Measurements from ENCODE around the gene ZFP57. TPM values are rescaled to one million over a fixed set of nuclear protein-coding genes. Genes with fewer than 3 reads are reported as not detected.

Gene ZFP57
- total RNA-seq, 1 experiment from 2014 or later = 6.4 TPM

DNA sequence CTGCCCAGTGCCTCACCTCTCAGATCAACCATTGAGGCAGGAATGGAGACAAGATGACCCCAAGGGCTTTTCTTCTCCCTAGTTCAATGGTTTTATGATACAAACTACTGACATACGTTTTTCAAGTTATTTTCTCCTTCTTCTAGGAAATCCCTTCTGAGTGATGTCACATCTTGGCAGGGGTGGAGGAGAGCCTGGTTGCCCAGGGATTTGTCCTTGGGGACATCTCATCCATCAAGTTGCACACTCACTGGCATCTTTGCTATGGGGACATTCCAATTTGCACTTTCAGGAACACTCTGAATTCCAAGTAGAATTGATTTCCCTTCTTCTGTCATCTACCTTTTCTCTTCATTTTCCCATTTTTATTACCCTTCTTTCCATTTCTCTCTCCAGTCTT is 9.9 kb downstream of the ZFP57 start (continued):
- TF ChIP-seq, protein P1, sequence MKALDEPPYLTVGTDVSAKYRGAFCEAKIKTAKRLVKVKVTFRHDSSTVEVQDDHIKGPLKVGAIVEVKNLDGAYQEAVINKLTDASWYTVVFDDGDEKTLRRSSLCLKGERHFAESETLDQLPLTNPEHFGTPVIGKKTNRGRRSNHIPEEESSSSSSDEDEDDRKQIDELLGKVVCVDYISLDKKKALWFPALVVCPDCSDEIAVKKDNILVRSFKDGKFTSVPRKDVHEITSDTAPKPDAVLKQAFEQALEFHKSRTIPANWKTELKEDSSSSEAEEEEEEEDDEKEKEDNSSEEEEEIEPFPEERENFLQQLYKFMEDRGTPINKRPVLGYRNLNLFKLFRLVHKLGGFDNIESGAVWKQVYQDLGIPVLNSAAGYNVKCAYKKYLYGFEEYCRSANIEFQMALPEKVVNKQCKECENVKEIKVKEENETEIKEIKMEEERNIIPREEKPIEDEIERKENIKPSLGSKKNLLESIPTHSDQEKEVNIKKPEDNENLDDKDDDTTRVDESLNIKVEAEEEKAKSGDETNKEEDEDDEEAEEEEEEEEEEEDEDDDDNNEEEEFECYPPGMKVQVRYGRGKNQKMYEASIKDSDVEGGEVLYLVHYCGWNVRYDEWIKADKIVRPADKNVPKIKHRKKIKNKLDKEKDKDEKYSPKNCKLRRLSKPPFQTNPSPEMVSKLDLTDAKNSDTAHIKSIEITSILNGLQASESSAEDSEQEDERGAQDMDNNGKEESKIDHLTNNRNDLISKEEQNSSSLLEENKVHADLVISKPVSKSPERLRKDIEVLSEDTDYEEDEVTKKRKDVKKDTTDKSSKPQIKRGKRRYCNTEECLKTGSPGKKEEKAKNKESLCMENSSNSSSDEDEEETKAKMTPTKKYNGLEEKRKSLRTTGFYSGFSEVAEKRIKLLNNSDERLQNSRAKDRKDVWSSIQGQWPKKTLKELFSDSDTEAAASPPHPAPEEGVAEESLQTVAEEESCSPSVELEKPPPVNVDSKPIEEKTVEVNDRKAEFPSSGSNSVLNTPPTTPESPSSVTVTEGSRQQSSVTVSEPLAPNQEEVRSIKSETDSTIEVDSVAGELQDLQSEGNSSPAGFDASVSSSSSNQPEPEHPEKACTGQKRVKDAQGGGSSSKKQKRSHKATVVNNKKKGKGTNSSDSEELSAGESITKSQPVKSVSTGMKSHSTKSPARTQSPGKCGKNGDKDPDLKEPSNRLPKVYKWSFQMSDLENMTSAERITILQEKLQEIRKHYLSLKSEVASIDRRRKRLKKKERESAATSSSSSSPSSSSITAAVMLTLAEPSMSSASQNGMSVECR (CRISPR knock-in tag; IDR thresholded peaks at IDR 0.05; ENCODE audit: borderline replicate concordance) = no peak
- TF ChIP-seq, protein P2, sequence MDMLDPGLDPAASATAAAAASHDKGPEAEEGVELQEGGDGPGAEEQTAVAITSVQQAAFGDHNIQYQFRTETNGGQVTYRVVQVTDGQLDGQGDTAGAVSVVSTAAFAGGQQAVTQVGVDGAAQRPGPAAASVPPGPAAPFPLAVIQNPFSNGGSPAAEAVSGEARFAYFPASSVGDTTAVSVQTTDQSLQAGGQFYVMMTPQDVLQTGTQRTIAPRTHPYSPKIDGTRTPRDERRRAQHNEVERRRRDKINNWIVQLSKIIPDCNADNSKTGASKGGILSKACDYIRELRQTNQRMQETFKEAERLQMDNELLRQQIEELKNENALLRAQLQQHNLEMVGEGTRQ (CRISPR knock-in tag; IDR thresholded peaks at IDR 0.05) = no peak
- no peak for TF ChIP-seq FOXJ3 (CRISPR knock-in tag; IDR thresholded peaks at IDR 0.05; ENCODE audit: borderline replicate concordance)
- TF ChIP-seq NR1H2 (CRISPR knock-in tag; IDR thresholded peaks at IDR 0.05) = no peak
- no peak for TF ChIP-seq NFYB (CRISPR knock-in tag; conservative IDR thresholded peaks at IDR 0.05; ENCODE audit: low read depth)
- no peak for TF ChIP-seq KAT7 (CRISPR knock-in tag; IDR thresholded peaks at IDR 0.05; ENCODE audit: borderline replicate concordance)
- TF ChIP-seq ZNF219 (CRISPR knock-in tag; IDR thresholded peaks at IDR 0.05; ENCODE audit: borderline replicate concordance) = no peak
- TF ChIP-seq ZNF671 (CRISPR knock-in tag; IDR thresholded peaks at IDR 0.05) = no peak
- no peak for TF ChIP-seq FOXK1 (CRISPR knock-in tag; IDR thresholded peaks at IDR 0.05)
- TF ChIP-seq, protein P3, sequence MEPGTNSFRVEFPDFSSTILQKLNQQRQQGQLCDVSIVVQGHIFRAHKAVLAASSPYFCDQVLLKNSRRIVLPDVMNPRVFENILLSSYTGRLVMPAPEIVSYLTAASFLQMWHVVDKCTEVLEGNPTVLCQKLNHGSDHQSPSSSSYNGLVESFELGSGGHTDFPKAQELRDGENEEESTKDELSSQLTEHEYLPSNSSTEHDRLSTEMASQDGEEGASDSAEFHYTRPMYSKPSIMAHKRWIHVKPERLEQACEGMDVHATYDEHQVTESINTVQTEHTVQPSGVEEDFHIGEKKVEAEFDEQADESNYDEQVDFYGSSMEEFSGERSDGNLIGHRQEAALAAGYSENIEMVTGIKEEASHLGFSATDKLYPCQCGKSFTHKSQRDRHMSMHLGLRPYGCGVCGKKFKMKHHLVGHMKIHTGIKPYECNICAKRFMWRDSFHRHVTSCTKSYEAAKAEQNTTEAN (CRISPR knock-in tag; IDR thresholded peaks at IDR 0.05) = no peak

DNA sequence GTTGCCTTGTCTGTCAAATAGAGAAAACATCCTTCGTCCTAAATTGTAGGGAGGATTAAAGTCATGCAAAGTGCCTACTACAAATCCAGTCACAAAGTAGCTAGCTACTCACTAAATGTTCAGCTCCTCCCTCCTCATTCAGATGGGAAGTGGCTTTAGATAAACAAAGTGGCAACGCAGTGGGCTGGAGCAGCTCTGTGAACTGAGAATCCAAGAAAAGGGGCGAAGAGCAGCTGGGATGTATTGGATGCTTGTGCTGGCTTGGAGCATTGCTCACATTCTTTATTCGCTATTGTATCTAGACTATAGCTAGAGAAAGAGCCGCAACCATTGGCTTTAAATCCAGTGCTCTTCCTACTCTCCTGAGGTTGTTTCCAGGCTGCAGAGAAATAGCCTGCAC is 13.8 kb downstream of the ZFP57 start:
- ATAC-seq = peak; percentile 83
- peaks cover 28% of the 10 kb centered on the region for H3K27me3 Mint-ChIP-seq (ENCODE audit: low read depth)
- DNase-seq (ENCODE audit: low spot score) = peak; percentile 47
- CTCF ChIA-PET = interaction anchor here (1.0 to 2.9 kb wide), 10 partner anchors 10 to 168 kb away, joined by 3 to 107 read pairs (median 18); partner anchors contain the start of genes GABBR1 and ZFP57
- H3K27ac Mint-ChIP-seq = peak overlapping the region; percentile 99
- POLR2A ChIA-PET = interaction anchor here (0.6 to 2.4 kb wide), 5 partner anchors 8 to 71 kb away, joined by 3 to 14 read pairs (median 6); partner anchors contain the start of gene GABBR1
- no peaks in the 10 kb centered on the region for H3K36me3 Mint-ChIP-seq
- peaks cover 67% of the 10 kb centered on the region for H3K4me1 Mint-ChIP-seq
- no peaks in the 10 kb centered on the region for H3K9me3 Mint-ChIP-seq
- TF ChIP-seq, protein P4, sequence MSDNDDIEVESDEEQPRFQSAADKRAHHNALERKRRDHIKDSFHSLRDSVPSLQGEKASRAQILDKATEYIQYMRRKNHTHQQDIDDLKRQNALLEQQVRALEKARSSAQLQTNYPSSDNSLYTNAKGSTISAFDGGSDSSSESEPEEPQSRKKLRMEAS (CRISPR knock-in tag; IDR thresholded peaks at IDR 0.05) = 0 out of 2 replicates have a peak, but pooled peaks have one; percentile 20
- TF ChIP-seq GTF2I (CRISPR knock-in tag; conservative IDR thresholded peaks at IDR 0.05) = peak; percentile 46; the same call in 1 of the 2 replicates
- 0 out of 2 replicates have a peak, but pooled peaks have one; percentile 33 for TF ChIP-seq KAT7 (CRISPR knock-in tag; IDR thresholded peaks at IDR 0.05; ENCODE audit: borderline replicate concordance)
- TF ChIP-seq, protein P5, sequence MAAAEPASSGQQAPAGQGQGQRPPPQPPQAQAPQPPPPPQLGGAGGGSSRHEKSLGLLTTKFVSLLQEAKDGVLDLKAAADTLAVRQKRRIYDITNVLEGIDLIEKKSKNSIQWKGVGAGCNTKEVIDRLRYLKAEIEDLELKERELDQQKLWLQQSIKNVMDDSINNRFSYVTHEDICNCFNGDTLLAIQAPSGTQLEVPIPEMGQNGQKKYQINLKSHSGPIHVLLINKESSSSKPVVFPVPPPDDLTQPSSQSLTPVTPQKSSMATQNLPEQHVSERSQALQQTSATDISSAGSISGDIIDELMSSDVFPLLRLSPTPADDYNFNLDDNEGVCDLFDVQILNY (CRISPR knock-in tag; IDR thresholded peaks at IDR 0.05) = no peak
- TF ChIP-seq TEAD1 (CRISPR knock-in tag; IDR thresholded peaks at IDR 0.05) = peak; percentile 34; the same call in 1 of the 2 replicates
- TF ChIP-seq, protein P6, sequence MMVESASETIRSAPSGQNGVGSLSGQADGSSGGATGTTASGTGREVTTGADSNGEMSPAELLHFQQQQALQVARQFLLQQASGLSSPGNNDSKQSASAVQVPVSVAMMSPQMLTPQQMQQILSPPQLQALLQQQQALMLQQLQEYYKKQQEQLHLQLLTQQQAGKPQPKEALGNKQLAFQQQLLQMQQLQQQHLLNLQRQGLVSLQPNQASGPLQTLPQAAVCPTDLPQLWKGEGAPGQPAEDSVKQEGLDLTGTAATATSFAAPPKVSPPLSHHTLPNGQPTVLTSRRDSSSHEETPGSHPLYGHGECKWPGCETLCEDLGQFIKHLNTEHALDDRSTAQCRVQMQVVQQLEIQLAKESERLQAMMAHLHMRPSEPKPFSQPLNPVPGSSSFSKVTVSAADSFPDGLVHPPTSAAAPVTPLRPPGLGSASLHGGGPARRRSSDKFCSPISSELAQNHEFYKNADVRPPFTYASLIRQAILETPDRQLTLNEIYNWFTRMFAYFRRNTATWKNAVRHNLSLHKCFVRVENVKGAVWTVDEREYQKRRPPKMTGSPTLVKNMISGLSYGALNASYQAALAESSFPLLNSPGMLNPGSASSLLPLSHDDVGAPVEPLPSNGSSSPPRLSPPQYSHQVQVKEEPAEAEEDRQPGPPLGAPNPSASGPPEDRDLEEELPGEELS (CRISPR knock-in tag; IDR thresholded peaks at IDR 0.05) = peak; percentile 48; the same call in 1 of the 2 replicates
- 0 out of 2 replicates have a peak, but pooled peaks have one; percentile 9 for TF ChIP-seq FOXK1 (CRISPR knock-in tag; IDR thresholded peaks at IDR 0.05)
- TF ChIP-seq ZNF219 (CRISPR knock-in tag; IDR thresholded peaks at IDR 0.05; ENCODE audit: borderline replicate concordance) = no peak
- H3K4me3 Mint-ChIP-seq = peak overlapping the region; percentile 14

Measured in WTC11 (cell line).